Fibroblast of mammary gland (primary cell): ENCODE results near the gene BBS2.

Source experiments
- DNase-seq: peaks from one replicate; pipeline ENCODE4 v3.0.0-alpha.2; 2010; ENCODE audit warnings: low read depth
- H3K4me3 ChIP-seq: 2 replicates; pipeline ENCODE4 v1.5.1; 2011; ENCODE audit warnings: low read depth, mild to moderate bottlenecking, low read length, moderate library complexity; ENCODE audit not compliant: control insufficient read depth
- CTCF ChIP-seq: conservative IDR thresholded peaks from 2 replicates; pipeline ENCODE4 v1.5.1; 2011; ENCODE audit warnings: low read depth, low read length, inconsistent platforms; ENCODE audit not compliant: control insufficient read depth, insufficient read depth

BBS2 gene

GRCh38 chr16:56436258-56436657, 83.6 kb downstream of the BBS2 start:
- TF ChIP-seq CTCF, result no peak
- no peak for DNase-seq
- no peak overlapping the region for H3K4me3 ChIP-seq
